ENCODE measurements around the gene SOHLH2. TPM values are rescaled to one million over a fixed set of nuclear protein-coding genes. Genes with fewer than 3 reads are reported as not detected.

Gene SOHLH2
- polyA plus RNA-seq, 1 of the 3 experiments (the other 2 are of a cell fraction), result 0.85 TPM

GRCh38 chr13:36135876-36136275 lies 78.5 kb downstream of the SOHLH2 start:
- POLR2A ChIA-PET, result no interaction called here
- Histone ChIP-seq H3K4me2 (no peak overlapping the region), H3K4me1 (ENCODE audit: control insufficient read depth in 1 of 2, insufficient read depth in 2 of 2, low read depth in 1 of 2, low read length in 1 of 2) (peaks cover 3 to 8% of the 10 kb centered on the region in 2 experiments; a peak in 2 of 4 replicates), H3K9me2 (no peaks in the 10 kb centered on the region), H3K4me3 (ENCODE audit: low read depth in 2 of 2, low read length in 1 of 2) (no peak overlapping the region), H3K36me3 (replicated peaks in 1 of 2; ENCODE audit: control insufficient read depth in 1 of 2, insufficient read depth in 2 of 2, low read length in 1 of 2) (no peaks in the 10 kb centered on the region), H2AFZ (ENCODE audit: low read depth) (no peak overlapping the region), H3K9ac (no peak overlapping the region), H3K9me3 (no peaks in the 10 kb centered on the region), H3K79me2 (ENCODE audit: insufficient read depth) (no peaks in the 10 kb centered on the region), H3F3A (replicated peaks; ENCODE audit: insufficient read depth) (no peaks in the 10 kb centered on the region), H3K27me3 (ENCODE audit: insufficient read depth) (no peaks in the 10 kb centered on the region), H4K20me1 (ENCODE audit: insufficient read depth) (no peaks in the 10 kb centered on the region), H3K27ac (ENCODE audit: low read depth in 2 of 2, low read length in 1 of 2) (no peak overlapping the region)
- 70% methylated on average over 2 of the region's 2 CpGs for WGBS (ENCODE audit: low lambda C conversion rate)
- DNase-seq, result no peak
- no peak for TF ChIP-seq TAF1 (IDR thresholded peaks at IDR 0.05; ENCODE audit: borderline replicate concordance, low read depth, low read length)
- no peak for TF ChIP-seq SMC3 (IDR thresholded peaks at IDR 0.05; ENCODE audit: low read depth, low read length)
- TF ChIP-seq NRF1 (IDR thresholded peaks at IDR 0.05; ENCODE audit: low read depth, low read length), result no peak
- TF ChIP-seq, protein P1, sequence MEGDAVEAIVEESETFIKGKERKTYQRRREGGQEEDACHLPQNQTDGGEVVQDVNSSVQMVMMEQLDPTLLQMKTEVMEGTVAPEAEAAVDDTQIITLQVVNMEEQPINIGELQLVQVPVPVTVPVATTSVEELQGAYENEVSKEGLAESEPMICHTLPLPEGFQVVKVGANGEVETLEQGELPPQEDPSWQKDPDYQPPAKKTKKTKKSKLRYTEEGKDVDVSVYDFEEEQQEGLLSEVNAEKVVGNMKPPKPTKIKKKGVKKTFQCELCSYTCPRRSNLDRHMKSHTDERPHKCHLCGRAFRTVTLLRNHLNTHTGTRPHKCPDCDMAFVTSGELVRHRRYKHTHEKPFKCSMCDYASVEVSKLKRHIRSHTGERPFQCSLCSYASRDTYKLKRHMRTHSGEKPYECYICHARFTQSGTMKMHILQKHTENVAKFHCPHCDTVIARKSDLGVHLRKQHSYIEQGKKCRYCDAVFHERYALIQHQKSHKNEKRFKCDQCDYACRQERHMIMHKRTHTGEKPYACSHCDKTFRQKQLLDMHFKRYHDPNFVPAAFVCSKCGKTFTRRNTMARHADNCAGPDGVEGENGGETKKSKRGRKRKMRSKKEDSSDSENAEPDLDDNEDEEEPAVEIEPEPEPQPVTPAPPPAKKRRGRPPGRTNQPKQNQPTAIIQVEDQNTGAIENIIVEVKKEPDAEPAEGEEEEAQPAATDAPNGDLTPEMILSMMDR (IDR thresholded peaks at IDR 0.05), result no peak
- no peak for TF ChIP-seq NFIC (IDR thresholded peaks at IDR 0.05; ENCODE audit: borderline replicate concordance)
- TF ChIP-seq, protein P2, sequence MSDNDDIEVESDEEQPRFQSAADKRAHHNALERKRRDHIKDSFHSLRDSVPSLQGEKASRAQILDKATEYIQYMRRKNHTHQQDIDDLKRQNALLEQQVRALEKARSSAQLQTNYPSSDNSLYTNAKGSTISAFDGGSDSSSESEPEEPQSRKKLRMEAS (IDR thresholded peaks at IDR 0.05; ENCODE audit: low read depth), result no peak
- no peak for TF ChIP-seq RAD21 (IDR thresholded peaks at IDR 0.05; ENCODE audit: low read length)
- no peak for TF ChIP-seq JUND (IDR thresholded peaks at IDR 0.05)
- no peak for TF ChIP-seq CHD2 (IDR thresholded peaks at IDR 0.05; ENCODE audit: low read length, partially characterized antibody)
- CTCF ChIA-PET, result interaction anchor here (2.4 kb wide), 1 partner anchor 157 kb away, joined by 5 read pairs; no protein-coding TSS in a partner anchor

- no peak for DNase-seq
These were observed 79.7 kb downstream of the SOHLH2 start for GRCh38 chr13:36134632-36135031.

More at GRCh38 chr13:36134632-36135031, 79.7 kb downstream of the SOHLH2 start:
- H3K27me3 ChIP-seq (ENCODE audit: insufficient read depth), result no peaks in the 10 kb centered on the region
- TF ChIP-seq, protein P3, sequence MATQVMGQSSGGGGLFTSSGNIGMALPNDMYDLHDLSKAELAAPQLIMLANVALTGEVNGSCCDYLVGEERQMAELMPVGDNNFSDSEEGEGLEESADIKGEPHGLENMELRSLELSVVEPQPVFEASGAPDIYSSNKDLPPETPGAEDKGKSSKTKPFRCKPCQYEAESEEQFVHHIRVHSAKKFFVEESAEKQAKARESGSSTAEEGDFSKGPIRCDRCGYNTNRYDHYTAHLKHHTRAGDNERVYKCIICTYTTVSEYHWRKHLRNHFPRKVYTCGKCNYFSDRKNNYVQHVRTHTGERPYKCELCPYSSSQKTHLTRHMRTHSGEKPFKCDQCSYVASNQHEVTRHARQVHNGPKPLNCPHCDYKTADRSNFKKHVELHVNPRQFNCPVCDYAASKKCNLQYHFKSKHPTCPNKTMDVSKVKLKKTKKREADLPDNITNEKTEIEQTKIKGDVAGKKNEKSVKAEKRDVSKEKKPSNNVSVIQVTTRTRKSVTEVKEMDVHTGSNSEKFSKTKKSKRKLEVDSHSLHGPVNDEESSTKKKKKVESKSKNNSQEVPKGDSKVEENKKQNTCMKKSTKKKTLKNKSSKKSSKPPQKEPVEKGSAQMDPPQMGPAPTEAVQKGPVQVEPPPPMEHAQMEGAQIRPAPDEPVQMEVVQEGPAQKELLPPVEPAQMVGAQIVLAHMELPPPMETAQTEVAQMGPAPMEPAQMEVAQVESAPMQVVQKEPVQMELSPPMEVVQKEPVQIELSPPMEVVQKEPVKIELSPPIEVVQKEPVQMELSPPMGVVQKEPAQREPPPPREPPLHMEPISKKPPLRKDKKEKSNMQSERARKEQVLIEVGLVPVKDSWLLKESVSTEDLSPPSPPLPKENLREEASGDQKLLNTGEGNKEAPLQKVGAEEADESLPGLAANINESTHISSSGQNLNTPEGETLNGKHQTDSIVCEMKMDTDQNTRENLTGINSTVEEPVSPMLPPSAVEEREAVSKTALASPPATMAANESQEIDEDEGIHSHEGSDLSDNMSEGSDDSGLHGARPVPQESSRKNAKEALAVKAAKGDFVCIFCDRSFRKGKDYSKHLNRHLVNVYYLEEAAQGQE (IDR thresholded peaks at IDR 0.05; ENCODE audit: low read depth, low read length), result peak; percentile 77; the same call in 1 of the 2 replicates
- TF ChIP-seq FOXM1 (IDR thresholded peaks at IDR 0.05; ENCODE audit: low read depth), result no peak
- no peak for TF ChIP-seq TAF1 (IDR thresholded peaks at IDR 0.05; ENCODE audit: borderline replicate concordance, low read depth, low read length)
- no peaks in the 10 kb centered on the region for H3K36me3 ChIP-seq (replicated peaks in 1 of 2; ENCODE audit: control insufficient read depth in 1 of 2, insufficient read depth in 2 of 2, low read length in 1 of 2)
- H3K79me2 ChIP-seq (ENCODE audit: insufficient read depth), result peaks cover 3% of the 10 kb centered on the region; the same call in 1 of the 2 replicates
- H4K20me1 ChIP-seq (ENCODE audit: insufficient read depth), result no peaks in the 10 kb centered on the region
- CTCF ChIA-PET, result interaction anchor here (0.6 to 2.4 kb wide), 3 partner anchors 9 to 602 kb away, joined by 3 to 5 read pairs (median 3); no protein-coding TSS in a partner anchor
- H3F3A ChIP-seq (replicated peaks; ENCODE audit: insufficient read depth), result no peaks in the 10 kb centered on the region
- WGBS (ENCODE audit: low lambda C conversion rate), result 31% methylated on average over 1 of the region's 1 CpG
- no peak overlapping the region for H3K4me3 ChIP-seq (ENCODE audit: low read depth in 2 of 2, low read length in 1 of 2)
- no peaks in the 10 kb centered on the region for H3K9me3 ChIP-seq
- H2AFZ ChIP-seq (ENCODE audit: low read depth), result no peak overlapping the region
- no peak overlapping the region for H3K9ac ChIP-seq
- no peak overlapping the region for H3K4me2 ChIP-seq
- POLR2A ChIA-PET, result no interaction called here
- no peaks in the 10 kb centered on the region for H3K9me2 ChIP-seq
- H3K4me1 ChIP-seq (ENCODE audit: control insufficient read depth in 1 of 2, insufficient read depth in 2 of 2, low read depth in 1 of 2, low read length in 1 of 2), result peaks cover 11% of the 10 kb centered on the region in 2 experiments; a peak in 2 of 4 replicates
- no peak overlapping the region for H3K27ac ChIP-seq (ENCODE audit: low read depth in 2 of 2, low read length in 1 of 2)

All from SK-N-SH (cell line).